ENCODE measurements around the gene KCNIP1. TPM values are rescaled to one million over a fixed set of nuclear protein-coding genes. Genes with fewer than 3 reads are reported as not detected.
A peak's percentile ranks its signal among the peaks of the same experiment; 100 is the strongest.

KCNIP1 gene
- total RNA-seq, 1 experiment from 2014 or later = not detected

DNA sequence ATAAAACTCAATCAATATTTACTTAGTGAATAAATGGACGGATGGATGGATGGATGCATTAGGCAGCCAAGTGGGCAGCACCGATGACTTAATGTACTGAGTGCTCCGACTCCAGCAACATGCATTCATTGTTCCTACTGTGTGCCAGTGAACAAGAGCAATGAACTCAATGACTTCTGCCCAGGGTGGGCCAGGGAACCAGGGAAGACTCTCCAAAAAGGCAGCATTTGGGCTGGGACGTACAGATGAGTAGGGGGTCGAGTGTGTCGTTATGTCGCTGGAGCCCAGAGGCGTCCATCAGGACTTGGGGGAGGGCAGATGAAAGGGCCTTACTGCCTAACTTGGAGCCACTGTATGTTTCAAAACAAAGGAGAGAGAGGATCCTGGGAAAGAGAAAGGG is 126.4 kb downstream of the KCNIP1 start:
- intact Hi-C loops (cut with micrococcal nuclease; ENCODE audit: unreplicated experiment) = loop anchor here (10.0 kb wide), 1 partner anchor 575 kb away; no protein-coding TSS in a partner anchor
- TF ChIP-seq, protein P1, sequence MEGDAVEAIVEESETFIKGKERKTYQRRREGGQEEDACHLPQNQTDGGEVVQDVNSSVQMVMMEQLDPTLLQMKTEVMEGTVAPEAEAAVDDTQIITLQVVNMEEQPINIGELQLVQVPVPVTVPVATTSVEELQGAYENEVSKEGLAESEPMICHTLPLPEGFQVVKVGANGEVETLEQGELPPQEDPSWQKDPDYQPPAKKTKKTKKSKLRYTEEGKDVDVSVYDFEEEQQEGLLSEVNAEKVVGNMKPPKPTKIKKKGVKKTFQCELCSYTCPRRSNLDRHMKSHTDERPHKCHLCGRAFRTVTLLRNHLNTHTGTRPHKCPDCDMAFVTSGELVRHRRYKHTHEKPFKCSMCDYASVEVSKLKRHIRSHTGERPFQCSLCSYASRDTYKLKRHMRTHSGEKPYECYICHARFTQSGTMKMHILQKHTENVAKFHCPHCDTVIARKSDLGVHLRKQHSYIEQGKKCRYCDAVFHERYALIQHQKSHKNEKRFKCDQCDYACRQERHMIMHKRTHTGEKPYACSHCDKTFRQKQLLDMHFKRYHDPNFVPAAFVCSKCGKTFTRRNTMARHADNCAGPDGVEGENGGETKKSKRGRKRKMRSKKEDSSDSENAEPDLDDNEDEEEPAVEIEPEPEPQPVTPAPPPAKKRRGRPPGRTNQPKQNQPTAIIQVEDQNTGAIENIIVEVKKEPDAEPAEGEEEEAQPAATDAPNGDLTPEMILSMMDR (IDR thresholded peaks at IDR 0.05; ENCODE audit: unreplicated experiment) = no peak
- no TSS peak for BruUV-seq (replicated peaks)

DNA sequence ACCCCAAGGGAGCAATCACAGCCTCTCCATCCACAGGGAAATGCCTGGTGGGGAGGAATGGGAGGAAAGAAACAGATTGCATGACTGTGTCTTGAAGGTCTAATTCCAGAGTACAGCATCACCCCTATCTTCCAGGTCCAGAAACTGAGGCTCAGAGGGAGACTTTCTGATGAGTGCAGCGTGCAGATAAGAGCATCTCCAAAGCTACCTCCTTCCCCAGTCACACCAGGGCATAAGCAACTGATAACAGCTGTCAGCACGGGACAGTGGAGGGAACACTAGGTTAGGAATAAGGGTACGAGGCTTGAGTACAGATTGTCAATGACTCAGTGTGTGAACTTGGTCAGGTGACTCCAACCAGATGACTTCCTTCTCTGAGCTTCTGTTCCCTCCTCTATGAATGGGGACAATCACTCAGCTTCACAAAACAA is 126.9 kb downstream of the KCNIP1 start:
- no TSS peak for BruUV-seq (replicated peaks)
- no peak overlapping the region for H3K4me3 Mint-ChIP-seq (ENCODE audit: low read depth, unreplicated experiment)
- H3K27ac Mint-ChIP-seq (ENCODE audit: unreplicated experiment) = no peak overlapping the region
- TF ChIP-seq, protein P1 (IDR thresholded peaks at IDR 0.05; ENCODE audit: unreplicated experiment) = no peak
- DNase-seq = no peak
- H3K9me3 Mint-ChIP-seq (ENCODE audit: low read depth, unreplicated experiment) = no peaks in the 10 kb centered on the region
- H3K27me3 Mint-ChIP-seq (ENCODE audit: unreplicated experiment) = peaks cover 47% of the 10 kb centered on the region
- CTCF ChIA-PET = interaction anchor here (0.9 to 3.6 kb wide), 3 partner anchors 196 to 210 kb away, joined by 3 to 21 read pairs (median 3); no protein-coding TSS in a partner anchor
- H3K4me1 Mint-ChIP-seq (ENCODE audit: low read depth, unreplicated experiment) = peaks cover 23% of the 10 kb centered on the region
- intact Hi-C loops (cut with micrococcal nuclease; ENCODE audit: unreplicated experiment) = loop anchor here (10.0 kb wide), 1 partner anchor 574 kb away; no protein-coding TSS in a partner anchor
- peaks cover 13% of the 10 kb centered on the region for H3K36me3 Mint-ChIP-seq (ENCODE audit: insufficient read depth, unreplicated experiment)

More for the DNA sequence above, 126.4 kb downstream of the KCNIP1 start:
- H3K27ac Mint-ChIP-seq (ENCODE audit: unreplicated experiment) = no peak overlapping the region
- H3K27me3 Mint-ChIP-seq (ENCODE audit: unreplicated experiment) = peaks cover 52% of the 10 kb centered on the region
- H3K36me3 Mint-ChIP-seq (ENCODE audit: insufficient read depth, unreplicated experiment) = peaks cover 13% of the 10 kb centered on the region
- H3K4me3 Mint-ChIP-seq (ENCODE audit: low read depth, unreplicated experiment) = no peak overlapping the region
- CTCF ChIA-PET = interaction anchor here (1.0 to 1.2 kb wide), 2 partner anchors 203 to 225 kb away, joined by 3 read pairs; no protein-coding TSS in a partner anchor
- H3K9me3 Mint-ChIP-seq (ENCODE audit: low read depth, unreplicated experiment) = no peaks in the 10 kb centered on the region
- H3K4me1 Mint-ChIP-seq (ENCODE audit: low read depth, unreplicated experiment) = peaks cover 23% of the 10 kb centered on the region
- DNase-seq = no peak

DNA sequence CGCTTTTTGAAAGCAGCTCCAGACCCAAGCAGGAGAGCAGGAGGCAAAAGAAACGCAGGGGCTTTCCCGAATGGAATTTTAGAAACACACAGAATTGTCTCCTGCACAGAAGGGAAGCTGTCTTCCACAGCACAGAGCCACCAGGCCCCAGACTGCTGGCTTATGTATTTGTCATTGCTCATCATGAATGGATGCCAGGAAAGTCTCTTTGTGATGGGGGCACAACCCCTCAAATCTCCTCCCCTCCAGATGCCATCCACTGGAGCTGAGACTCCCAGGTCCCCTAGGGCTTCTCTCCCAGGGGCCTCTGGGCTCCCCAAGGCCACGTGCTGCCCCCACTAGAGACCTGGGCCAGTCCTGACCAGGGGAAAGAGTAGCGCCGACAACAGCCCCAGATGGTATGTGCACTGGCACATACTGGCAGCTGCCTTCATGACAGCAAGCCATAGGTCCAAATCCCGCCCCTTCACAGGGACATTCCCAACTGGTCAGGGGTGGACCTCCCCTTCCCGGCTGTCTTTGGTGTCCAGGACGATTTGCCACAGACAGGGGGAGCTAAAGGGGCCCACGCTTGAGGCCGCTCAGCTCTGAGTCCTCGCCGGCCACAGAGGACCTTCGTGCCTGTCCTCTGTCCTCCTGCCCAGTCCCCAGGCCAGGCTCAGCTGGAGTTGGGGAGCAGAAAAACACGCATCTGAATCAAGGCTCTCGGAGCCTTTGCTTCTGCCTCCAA is 127.8 kb downstream of the KCNIP1 start:
- intact Hi-C loops (cut with micrococcal nuclease; ENCODE audit: unreplicated experiment) = loop anchor here (10.0 kb wide), 1 partner anchor 573 kb away; no protein-coding TSS in a partner anchor
- H3K36me3 Mint-ChIP-seq (ENCODE audit: insufficient read depth, unreplicated experiment) = peaks cover 13% of the 10 kb centered on the region
- CTCF ChIA-PET = interaction anchor here (0.9 to 3.6 kb wide), 4 partner anchors 197 to 367 kb away, joined by 3 to 21 read pairs (median 3); no protein-coding TSS in a partner anchor
- H3K4me1 Mint-ChIP-seq (ENCODE audit: low read depth, unreplicated experiment) = peaks cover 23% of the 10 kb centered on the region
- no TSS peak for BruUV-seq (replicated peaks)
- TF ChIP-seq, protein P1 (IDR thresholded peaks at IDR 0.05; ENCODE audit: unreplicated experiment) = no peak
- peak; percentile 64 for DNase-seq
- no peak overlapping the region for H3K27ac Mint-ChIP-seq (ENCODE audit: unreplicated experiment)
- H3K9me3 Mint-ChIP-seq (ENCODE audit: low read depth, unreplicated experiment) = no peaks in the 10 kb centered on the region
- H3K27me3 Mint-ChIP-seq (ENCODE audit: unreplicated experiment) = peaks cover 40% of the 10 kb centered on the region
- no peak overlapping the region for H3K4me3 Mint-ChIP-seq (ENCODE audit: low read depth, unreplicated experiment)

DNA sequence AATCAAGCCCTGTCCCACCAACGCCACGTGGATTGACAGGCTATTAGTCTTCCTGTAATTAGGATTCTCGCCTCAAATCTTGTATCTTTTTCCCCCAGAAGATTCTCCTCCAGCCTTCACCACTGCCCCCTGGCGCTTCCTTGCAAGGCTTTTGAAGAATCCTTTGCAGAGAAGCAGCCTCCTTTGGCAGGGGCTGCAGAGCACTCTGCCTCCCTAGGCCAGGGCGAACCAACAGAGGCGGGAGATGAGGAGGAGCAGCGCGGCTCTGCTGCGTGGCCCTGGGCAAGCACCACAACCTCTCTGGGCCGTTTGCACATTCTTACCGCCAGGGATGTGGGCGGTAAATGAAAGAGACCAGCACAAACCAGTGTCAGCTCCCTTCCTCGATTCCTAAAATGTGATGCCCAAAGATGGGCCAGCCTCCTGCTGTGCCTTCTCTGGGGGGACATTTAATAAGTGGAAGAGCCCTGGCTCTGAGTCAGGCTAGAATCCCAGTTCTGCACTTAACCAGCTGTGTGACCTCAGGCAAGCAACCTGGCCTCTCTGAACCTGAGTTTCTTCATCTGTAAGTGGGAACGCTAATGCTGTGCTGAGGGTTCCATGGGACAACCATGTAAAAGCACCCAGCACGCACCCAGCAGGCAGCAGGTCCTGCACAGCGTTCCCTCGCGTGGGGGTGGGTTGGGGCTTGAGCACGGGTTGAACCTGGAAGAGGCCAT is 128.6 kb downstream of the KCNIP1 start:
- no TSS peak for BruUV-seq (replicated peaks)

More for the DNA sequence above, 128.6 kb downstream of the KCNIP1 start:
- Mint-ChIP-seq H3K4me3 (ENCODE audit: low read depth, unreplicated experiment) (peak overlapping the region; percentile 76), H3K36me3 (ENCODE audit: insufficient read depth, unreplicated experiment) (peaks cover 13% of the 10 kb centered on the region), H3K9me3 (ENCODE audit: low read depth, unreplicated experiment) (no peaks in the 10 kb centered on the region), H3K27me3 (ENCODE audit: unreplicated experiment) (peaks cover 40% of the 10 kb centered on the region), H3K27ac (ENCODE audit: unreplicated experiment) (peak overlapping the region; percentile 58), H3K4me1 (ENCODE audit: low read depth, unreplicated experiment) (peaks cover 23% of the 10 kb centered on the region)
- DNase-seq = no peak
- CTCF ChIA-PET = interaction anchor here (0.9 to 3.6 kb wide), 6 partner anchors 159 to 407 kb away, joined by 3 to 21 read pairs (median 4); no protein-coding TSS in a partner anchor
- TF ChIP-seq, protein P1 (IDR thresholded peaks at IDR 0.05; ENCODE audit: unreplicated experiment) = no peak
- intact Hi-C loops (cut with micrococcal nuclease; ENCODE audit: unreplicated experiment) = loop anchor here (10.0 kb wide), 1 partner anchor 572 kb away; no protein-coding TSS in a partner anchor
